Ramos (cell line): ENCODE data around the gene CCDC200.
"Not testable (repeated sequence)": the region's sequence is repeated elsewhere in the genome, so short reads cannot be mapped to it uniquely, and the experiment has no call there.

Experiments used
- in situ Hi-C: fragments of 300-500 bp; cut with MboI; formaldehyde crosslinking; loops from one replicate; pipeline ENCODE4 v1.14.3; 2022; ENCODE audit warnings: low sequenced_read_pairs; ENCODE audit not compliant: unreplicated experiment

The CCDC200 gene

DNA sequence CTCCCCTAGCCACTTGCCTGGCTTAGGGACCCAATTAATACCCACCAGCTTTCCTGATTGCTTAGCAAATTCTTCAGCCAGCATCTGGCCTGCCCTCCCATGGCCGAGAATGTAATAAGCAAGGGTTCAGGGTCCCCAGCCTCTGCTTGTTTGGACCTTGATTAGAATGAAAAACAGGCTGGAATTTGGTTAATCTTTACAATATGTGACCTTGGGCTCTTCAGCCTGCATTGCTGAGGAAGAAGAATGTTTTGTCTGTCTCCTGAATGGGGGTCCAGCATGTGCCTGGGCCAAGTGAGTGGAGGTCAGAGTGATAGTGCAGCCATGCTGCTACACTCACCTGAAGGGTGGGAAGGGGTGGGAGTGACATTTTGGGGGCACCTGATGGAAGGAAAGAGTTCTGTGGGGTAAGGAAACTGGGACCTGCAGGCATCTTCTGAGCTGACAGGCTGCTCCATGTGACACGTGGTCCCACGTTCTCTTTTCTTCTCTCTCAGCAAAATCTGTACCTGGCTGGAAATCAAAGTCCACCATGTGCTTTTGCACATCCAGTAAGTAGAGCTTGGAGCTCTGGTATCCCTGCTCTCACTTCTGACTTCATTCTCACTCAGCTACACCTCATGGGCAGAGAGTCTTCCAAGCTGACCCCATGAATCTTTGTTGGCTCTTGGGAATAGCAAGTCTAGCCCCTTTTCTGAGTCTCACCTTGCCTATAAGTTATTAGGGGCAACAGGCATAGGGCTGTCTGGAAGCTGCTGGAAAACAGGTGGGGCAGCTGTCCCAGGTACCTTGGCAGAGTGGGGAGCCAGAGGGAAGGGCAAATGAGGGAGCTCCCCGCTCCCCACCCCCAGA, 11.4 kb downstream of the CCDC200 start:
- in situ Hi-C loops, result loop anchor here (5.0 kb wide), 1 partner anchor 105 kb away; no protein-coding TSS in a partner anchor

DNA sequence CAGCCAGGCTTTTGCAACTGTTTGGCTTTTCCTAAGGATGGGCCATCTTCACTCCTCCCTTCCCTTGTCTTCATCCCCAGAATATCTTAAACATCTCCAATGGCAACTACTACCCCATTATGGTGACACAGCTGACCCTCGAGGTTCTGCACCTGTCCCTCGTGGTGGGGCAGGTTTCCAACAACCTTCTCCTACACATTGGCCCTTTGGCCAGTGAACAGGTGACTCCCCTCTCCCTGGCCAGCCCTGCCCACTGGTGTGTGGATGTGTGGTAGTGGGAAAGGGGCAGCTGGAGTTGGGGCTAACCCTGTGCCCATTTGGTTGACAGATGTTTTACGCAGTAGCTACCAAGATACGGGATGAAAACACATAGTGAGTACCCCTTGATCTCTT, 12.1 kb downstream of the CCDC200 start:
- in situ Hi-C loops, result loop anchor here (5.0 kb wide), 1 partner anchor 106 kb away; no protein-coding TSS in a partner anchor

DNA sequence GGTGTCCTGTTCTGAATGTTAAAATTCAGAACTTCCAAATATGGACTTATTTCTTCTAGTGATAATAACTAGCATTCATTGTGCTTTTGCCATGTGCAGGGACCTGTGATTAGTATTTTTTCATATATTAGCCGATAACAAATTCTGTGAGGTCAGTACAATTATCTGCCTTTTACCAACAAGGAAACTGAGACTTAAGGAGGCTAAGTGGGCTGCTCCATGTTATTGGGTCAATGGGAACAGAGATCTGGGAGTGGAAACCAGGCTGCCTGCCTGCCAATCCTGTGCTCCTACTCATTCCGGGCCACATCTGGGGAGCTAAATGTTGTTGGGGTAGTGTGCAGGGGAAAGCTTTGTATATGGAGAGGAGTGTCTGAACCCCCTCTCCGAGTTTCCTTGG, 13.1 kb downstream of the CCDC200 start:
- in situ Hi-C loops, result loop anchor here (5.0 kb wide), 1 partner anchor 107 kb away; no protein-coding TSS in a partner anchor

GRCh38 chr17:43213545-43213944, 14.9 kb downstream of the CCDC200 start:
- in situ Hi-C loops, result no loop called here

- in situ Hi-C loops, result no loop called here
Observed at GRCh38 chr17:43212641-43213490, 15.6 kb downstream of the CCDC200 start.

DNA sequence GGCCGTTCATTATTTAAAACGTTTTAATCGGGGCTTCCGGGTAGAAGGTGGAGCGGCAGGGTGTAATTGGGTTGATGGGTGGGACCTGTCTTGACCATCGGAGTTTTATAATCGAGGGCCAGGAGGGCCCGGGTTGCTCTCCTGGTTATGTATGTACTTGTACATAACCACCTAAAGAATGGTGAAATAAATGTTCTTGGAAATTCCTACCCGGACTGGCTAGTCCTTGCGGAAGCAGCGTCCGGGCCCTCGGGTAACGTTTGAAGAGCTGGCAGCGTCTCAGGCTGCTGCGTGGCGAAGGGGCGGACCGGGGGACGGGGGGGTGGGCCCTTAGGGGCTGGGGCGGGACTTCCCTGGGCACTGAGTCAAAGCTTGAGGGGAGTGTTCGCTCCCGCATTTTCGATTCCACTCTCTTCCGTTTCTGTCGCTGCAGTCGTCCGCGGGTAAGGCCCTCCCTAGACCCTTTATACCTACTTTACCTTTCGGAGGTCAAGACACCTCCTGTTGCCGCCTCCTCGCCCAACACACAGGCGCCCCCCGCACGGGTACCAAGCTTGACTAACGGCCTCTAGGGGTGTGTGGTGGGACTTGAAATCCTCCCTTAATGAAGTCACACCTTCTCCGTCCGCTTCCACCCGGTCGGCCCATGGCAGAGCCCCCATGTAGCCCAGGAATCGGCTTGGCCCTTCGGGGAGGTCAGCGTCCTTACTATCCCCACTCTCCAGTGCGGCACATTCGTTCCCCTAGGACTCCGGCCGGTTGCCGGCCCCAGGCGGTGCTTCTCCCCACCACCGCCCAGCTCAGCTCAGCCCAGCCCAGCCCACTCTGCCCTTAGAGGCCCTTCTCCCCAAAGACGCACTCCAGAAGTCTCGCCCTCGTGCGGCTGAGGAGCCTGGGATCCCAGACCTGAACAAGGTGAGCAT, 16.7 kb downstream of the CCDC200 start, which contains the start of gene TMEM106A:
Gene TMEM106A, plus strand, starts transcription at position 396 of the 923 bp plus-strand sequence. CDS start 1,167 bp downstream, outside the sequence.
- in situ Hi-C loops, result no loop called here

GRCh38 chr17:43211123-43211479, 17.3 kb downstream of the CCDC200 start:
- in situ Hi-C loops, result no loop called here

- in situ Hi-C loops, result no loop called here
Observed at GRCh38 chr17:43210576-43210975, 17.8 kb downstream of the CCDC200 start.

- in situ Hi-C loops, result not testable (repeated sequence)
Observed at GRCh38 chr17:43203013-43203412, 25.4 kb downstream of the CCDC200 start.

DNA sequence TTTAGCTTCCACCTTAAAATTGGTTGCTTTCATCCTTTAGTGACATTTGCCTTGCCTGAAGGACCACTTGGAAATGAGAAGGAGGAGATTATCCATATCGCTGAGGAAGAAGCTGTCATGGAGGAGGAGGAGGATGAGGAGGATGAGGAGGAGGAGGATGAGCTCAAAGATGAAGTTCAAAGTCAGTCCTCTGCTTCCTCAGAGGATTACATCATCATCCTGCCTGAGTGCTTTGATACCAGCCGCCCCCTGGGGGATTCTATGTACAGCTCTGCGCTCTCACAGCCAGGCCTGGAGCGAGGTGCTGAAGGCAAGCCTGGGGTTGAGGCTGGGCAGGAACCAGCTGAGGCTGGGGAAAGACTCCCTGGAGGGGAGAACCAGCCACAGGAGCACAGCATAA, 28.3 kb downstream of the CCDC200 start:
- in situ Hi-C loops, result no loop called here

- in situ Hi-C loops, result no loop called here
Observed at GRCh38 chr17:43199633-43200032, 28.8 kb downstream of the CCDC200 start.

GRCh38 chr17:43193251-43193650, 35.2 kb downstream of the CCDC200 start:
- in situ Hi-C loops, result no loop called here

- in situ Hi-C loops, result not testable (repeated sequence)
Observed at GRCh38 chr17:43186656-43187055, 41.8 kb downstream of the CCDC200 start.

- in situ Hi-C loops, result no loop called here
Observed at GRCh38 chr17:43183921-43184320, 44.5 kb downstream of the CCDC200 start.

DNA sequence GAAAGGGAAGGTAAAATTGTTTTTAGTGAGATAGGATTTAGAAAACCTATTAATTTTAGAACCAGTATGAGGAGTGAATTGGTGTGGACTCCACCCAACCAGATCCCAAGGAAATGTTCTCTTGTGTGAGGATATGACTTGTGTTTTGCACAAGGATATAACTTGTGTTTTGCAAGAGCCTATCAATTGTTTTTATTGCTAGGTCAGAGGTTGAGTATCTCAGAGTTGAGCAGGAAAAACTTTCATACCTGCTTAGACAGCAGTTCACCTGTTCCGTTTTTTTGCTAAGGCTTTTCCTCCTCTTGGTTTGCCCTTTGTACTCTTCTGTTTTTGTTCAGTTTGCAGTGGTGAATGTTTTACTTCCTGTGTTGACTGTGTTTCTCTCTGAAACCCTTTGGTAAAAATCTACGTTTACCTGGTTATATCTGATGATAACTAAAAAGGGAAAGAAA, 52.3 kb downstream of the CCDC200 start:
- in situ Hi-C loops, result no loop called here

DNA sequence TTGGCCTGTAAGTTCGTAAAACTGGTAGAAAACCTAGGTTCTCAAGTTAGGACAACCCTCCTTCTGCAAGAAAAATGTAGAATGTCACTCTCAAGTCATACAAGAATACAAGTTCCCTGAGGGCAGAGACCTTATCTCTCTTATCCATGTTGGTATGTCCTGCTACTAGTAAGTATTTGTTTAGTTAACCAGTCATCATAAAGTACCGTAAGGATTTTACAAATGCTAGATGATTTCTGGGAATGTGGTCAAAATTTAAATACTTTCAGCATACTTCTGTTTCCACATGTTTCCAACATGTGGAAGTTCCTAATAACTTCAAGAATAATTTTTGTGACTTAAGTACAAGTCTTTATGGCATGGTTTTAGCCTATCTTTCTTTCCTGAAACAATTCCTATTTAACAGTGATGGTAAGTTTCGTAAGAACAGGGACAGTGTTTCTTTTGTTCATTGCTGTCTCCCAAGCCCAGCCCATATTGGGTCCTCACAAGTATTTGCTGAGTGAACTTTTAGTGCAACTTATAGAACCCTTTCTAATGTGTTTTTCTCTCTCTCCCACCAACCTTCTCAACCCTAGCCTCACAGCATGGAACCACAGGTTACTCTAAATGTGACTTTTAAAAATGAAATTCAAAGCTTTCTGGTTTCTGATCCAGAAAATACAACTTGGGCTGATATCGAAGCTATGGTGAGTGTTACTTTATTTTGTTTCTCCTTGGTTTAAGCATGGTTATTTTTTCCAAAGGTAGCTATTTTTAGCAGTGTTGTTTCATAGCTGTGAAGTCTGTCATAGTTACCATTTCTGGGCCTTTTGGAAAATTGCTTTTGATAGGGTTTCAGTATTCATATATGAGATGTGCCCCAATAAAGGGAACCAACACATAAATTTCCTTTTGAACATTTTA, 53.0 kb downstream of the CCDC200 start:
- in situ Hi-C loops, result no loop called here

DNA sequence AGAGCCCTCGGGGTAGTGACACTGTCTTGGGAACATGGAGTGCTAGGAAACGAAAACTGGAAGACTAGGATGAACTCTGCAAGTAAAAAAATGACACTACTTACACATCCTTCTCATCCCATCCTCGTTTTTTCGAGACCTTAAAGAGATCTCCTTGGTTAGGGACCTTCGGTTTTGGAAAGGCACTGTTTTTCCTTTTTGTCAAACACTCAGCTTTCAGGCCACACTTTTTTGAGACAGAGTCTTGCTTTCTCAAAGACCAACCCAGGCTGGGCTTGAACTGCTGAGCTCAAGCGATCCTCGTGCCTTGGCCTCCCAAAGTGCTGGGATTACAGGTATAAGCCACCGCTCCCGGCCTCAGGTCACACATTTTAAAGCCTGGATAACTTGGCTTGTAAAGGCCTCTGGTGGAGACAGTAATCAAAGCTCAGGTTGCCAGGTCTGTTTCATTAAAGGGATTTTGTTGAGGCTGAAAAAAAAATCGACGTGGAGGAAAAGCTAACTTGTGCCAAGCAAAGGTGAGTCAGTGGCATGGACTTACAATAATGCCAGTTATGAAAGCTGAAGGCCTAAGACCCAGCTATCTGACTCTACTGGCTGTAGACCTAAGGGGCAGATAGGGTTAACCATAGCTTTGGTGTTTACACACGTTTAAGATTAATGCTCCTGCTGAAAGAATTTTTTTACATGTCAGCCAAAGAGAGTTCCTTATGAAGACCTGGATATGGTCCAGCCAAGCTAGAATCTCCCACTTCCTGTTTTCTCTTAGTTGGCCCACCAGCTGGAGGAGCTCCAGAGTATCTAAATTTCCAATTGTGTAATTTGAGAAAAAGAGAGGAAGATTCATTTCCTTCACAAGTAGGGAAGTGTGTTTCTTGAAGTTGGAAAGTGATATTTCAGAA, 56.6 kb downstream of the CCDC200 start:
- in situ Hi-C loops, result no loop called here
